IMR-90 (cell line): Measurements from ENCODE around the gene AXL. TPM values are rescaled to one million over a fixed set of nuclear protein-coding genes. Genes with fewer than 3 reads are reported as not detected.
A peak's percentile ranks its signal among the peaks of the same experiment; 100 is the strongest.

Source experiments
- ATAC-seq: fragments of 200-7000 bp; cut with Tn5 transposase; 2 replicates; pipeline ENCODE4 v1.9.1; 2020; ENCODE audit warnings: low read depth, mild to moderate bottlenecking, moderate library complexity
- BruUV-seq: library from RNA; stranded (reverse); fragments of 400-500 nt; replicated peaks from 2 replicates; lab custom pipeline; 2021; lab: Mats Ljungman, UMichigan
- CTCF ChIA-PET: fragments of 300-600 bp; formaldehyde crosslinking; extraction: SDS; loops from one replicate; lab custom pipeline; 2021; ENCODE audit warnings: antibody characterized with exemption; lab: Yijun Ruan, JAX
- POLR2A ChIA-PET: fragments of 300-600 bp; sonication (Branson Sonifier 250); formaldehyde crosslinking; loops from one replicate; lab custom pipeline; 2022; ENCODE audit warnings: antibody characterized with exemption; ENCODE audit not compliant: unreplicated experiment; lab: Charles Lee
- DNase-seq: peaks from one replicate; pipeline ENCODE4 v3.0.0; 2013
- H2AFZ ChIP-seq: replicated peaks from 2 replicates; pipeline ENCODE3; 2013; ENCODE audit warnings: low read length, mild to moderate bottlenecking; ENCODE audit not compliant: poor library complexity
- H2AK5ac ChIP-seq: 2 replicates; pipeline ENCODE4 v1.6.1; 2013; ENCODE audit warnings: low read depth, low read length, inconsistent platforms
- H2AK9ac ChIP-seq: replicated peaks from 2 replicates; pipeline ENCODE3; 2013; ENCODE audit warnings: mild to moderate bottlenecking, low read depth, low read length, moderate library complexity; ENCODE audit not compliant: poor library complexity
- H2BK120ac ChIP-seq: 2 replicates; pipeline ENCODE4 v1.6.1; 2013; ENCODE audit warnings: low read depth, low read length, inconsistent platforms
- H2BK15ac ChIP-seq: 3 replicates; pipeline ENCODE4 v1.6.1; 2013; ENCODE audit warnings: low read depth, low read length, inconsistent platforms
- H2BK20ac ChIP-seq: 2 replicates; pipeline ENCODE4 v1.6.1; 2013; ENCODE audit warnings: low read depth, mild to moderate bottlenecking, inconsistent platforms, low read length, moderate library complexity
- H2BK5ac ChIP-seq: 2 replicates; pipeline ENCODE4 v1.6.1; 2013; ENCODE audit warnings: mild to moderate bottlenecking, low read depth, low read length, inconsistent platforms; ENCODE audit not compliant: poor library complexity, severe bottlenecking
- H3K14ac ChIP-seq: replicated peaks from 2 replicates; pipeline ENCODE4 v1.6.1; 2013; ENCODE audit warnings: low read depth, low read length, inconsistent platforms
- H3K18ac ChIP-seq: 2 replicates; pipeline ENCODE4 v1.6.1; 2013; ENCODE audit warnings: low read depth, low read length, control low read depth
- H3K23ac ChIP-seq: 2 replicates; pipeline ENCODE4 v1.6.1; 2013; ENCODE audit warnings: low read depth, low read length, inconsistent platforms
- H3K27ac ChIP-seq: 2 replicates; pipeline ENCODE4 v1.5.1; 2013; ENCODE audit warnings: mild to moderate bottlenecking, control low read depth, low read length; ENCODE audit not compliant: insufficient read depth
- H3K27me3 ChIP-seq: 2 replicates; pipeline ENCODE4 v1.6.1; 2013; ENCODE audit warnings: low read length; ENCODE audit not compliant: control insufficient read depth, insufficient read depth
- H3K36me3 ChIP-seq: 2 replicates; pipeline ENCODE4 v1.6.1; 2013; ENCODE audit warnings: low read length, mixed read lengths; ENCODE audit not compliant: control insufficient read depth, insufficient read depth
- H3K4ac ChIP-seq: 2 replicates; pipeline ENCODE4 v1.6.1; 2013; ENCODE audit warnings: low read depth, low read length, inconsistent platforms
- H3K4me1 ChIP-seq: 2 replicates; pipeline ENCODE4 v1.6.1; 2013; ENCODE audit warnings: low read length, mixed read lengths; ENCODE audit not compliant: control insufficient read depth, insufficient read depth
- H3K4me2 ChIP-seq: 2 replicates; pipeline ENCODE4 v1.6.1; 2013; ENCODE audit warnings: low read depth, mild to moderate bottlenecking, control low read depth, low read length, moderate library complexity
- H3K4me3 ChIP-seq: 2 replicates; pipeline ENCODE4 v1.5.1; 2013; ENCODE audit warnings: low read depth, mild to moderate bottlenecking, control low read depth, low read length, moderate library complexity; ENCODE audit not compliant: insufficient read depth
- H3K56ac ChIP-seq: 2 replicates; pipeline ENCODE4 v1.6.1; 2013; ENCODE audit warnings: low read length, inconsistent platforms; ENCODE audit not compliant: insufficient read depth; ENCODE audit errors: extremely low read depth
- H3K79me1 ChIP-seq, 2 experiments: 2 replicates each; pipeline ENCODE4 v1.6.1; 2013; ENCODE audit warnings: low read length in 2 of 2, inconsistent platforms in 1 of 2, low read depth in 1 of 2
- H3K9ac ChIP-seq: 2 replicates; pipeline ENCODE4 v1.6.1; 2013; ENCODE audit warnings: low read depth, low read length, control low read depth
- H3K9me1 ChIP-seq: 2 replicates; pipeline ENCODE4 v1.6.1; 2013; ENCODE audit warnings: low read length, inconsistent platforms; ENCODE audit not compliant: insufficient read depth
- H3K9me3 ChIP-seq: 2 replicates; pipeline ENCODE4 v1.6.1; 2013; ENCODE audit warnings: low read length; ENCODE audit not compliant: control insufficient read depth, insufficient read depth
- H4K20me1 ChIP-seq: 2 replicates; pipeline ENCODE4 v1.6.1; 2013; ENCODE audit warnings: low read length, inconsistent platforms; ENCODE audit not compliant: insufficient read depth
- H4K5ac ChIP-seq: 2 replicates; pipeline ENCODE4 v1.6.1; 2013; ENCODE audit warnings: mild to moderate bottlenecking, low read depth, low read length, control low read depth
- H4K8ac ChIP-seq, 2 experiments: 2 replicates each; pipeline ENCODE4 v1.6.1; 2013; ENCODE audit warnings: low read depth in 2 of 2, low read length in 2 of 2, control low read depth in 1 of 2, inconsistent platforms in 1 of 2
- H4K91ac ChIP-seq: 2 replicates; pipeline ENCODE4 v1.6.1; 2013; ENCODE audit warnings: low read depth, low read length, inconsistent platforms; ENCODE audit not compliant: insufficient read depth
- CEBPB ChIP-seq: IDR thresholded peaks from 2 replicates; pipeline ENCODE4 v1.6.1; 2012; ENCODE audit warnings: low read depth, low read length, improper control_type of control experiment
- NFE2L2 ChIP-seq: fragments of 150-350 bp; IDR thresholded peaks from 2 replicates; pipeline ENCODE4 v1.6.1; 2016; ENCODE audit warnings: low read depth, mild to moderate bottlenecking, low read length
- POLR2A ChIP-seq: IDR thresholded peaks from 2 replicates; pipeline ENCODE4 v1.6.1; 2012; ENCODE audit warnings: mild to moderate bottlenecking, low read depth, low read length
- WGBS, 2 experiments: methylation state at CpG; one replicate each; pipeline versions ENCODE4 v1.1.5 to v1.1.7; 2013; ENCODE audit warnings: missing lambda C conversion rate in 2 of 2; ENCODE audit not compliant: insufficient read length in 1 of 2; ENCODE audit errors: extremely low coverage in 2 of 2; 5-methylcytosine and 5-hydroxymethylcytosine counted together
- dilution Hi-C: fragments of 300-500 bp; cut with HindIII; formaldehyde crosslinking; loops from one replicate; pipeline ENCODE4 v1.14.3; 2018; ENCODE audit warnings: low sequenced_read_pairs; ENCODE audit not compliant: unreplicated experiment
- in situ Hi-C: fragments of 300-500 bp; cut with MboI; formaldehyde crosslinking; loops from 3 replicates; pipeline ENCODE4 v1.14.3; 2019; ENCODE audit warnings: low sequenced_read_pairs, inconsistent platforms, mixed read lengths
- intact Hi-C: fragments of 100-400 bp; cut with micrococcal nuclease; formaldehyde crosslinking; loops from 2 replicates; pipeline ENCODE4 v1.10.0; 2022
- polyA plus RNA-seq, 3 experiments: library from polyadenylated mRNA; depleted of rRNA; stranded (reverse); fragments of >200 nt; gene quantifications; 2 replicates each; pipeline ENCODE4 v1.2.3, GENCODE V29; 2012; ENCODE audit warnings: low replicate concordance in 1 of 3
- total RNA-seq: library from RNA; depleted of rRNA; stranded (reverse); fragments of >200 nt; gene quantifications from 2 replicates; pipeline ENCODE4 v1.2.3, GENCODE V29; 2012

Gene AXL
- total and polyA plus RNA-seq, 2 of the 4 experiments (the other 2 are of a cell fraction): 212 to 466 TPM

DNA sequence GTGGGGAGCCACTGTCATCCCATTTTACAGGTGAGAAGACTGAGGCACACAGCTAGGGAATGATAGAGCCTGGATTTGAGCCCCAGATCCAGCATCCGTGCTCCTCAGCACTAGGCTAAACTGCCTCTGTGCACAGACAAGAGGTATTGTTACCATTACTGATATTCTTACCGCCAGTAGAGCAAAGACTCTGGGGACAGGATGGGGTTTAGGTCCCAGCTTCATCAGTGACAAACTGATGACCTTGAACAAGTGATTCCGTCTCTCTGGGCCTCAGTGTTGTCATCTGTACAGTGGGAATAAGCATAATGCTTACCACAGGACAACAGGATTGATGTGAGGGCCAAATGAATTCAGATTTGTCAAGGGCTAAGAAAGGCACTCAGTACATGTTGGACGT lies 16.5 kb downstream of the AXL start:
- Histone ChIP-seq H3K4me2 (no peak overlapping the region), H2AK5ac (no peak overlapping the region), H2BK15ac (no peak overlapping the region), H3K4me1 (no peaks in the 10 kb centered on the region), H3K18ac (no peak overlapping the region), H3K9me1 (peaks cover 16% of the 10 kb centered on the region), H2BK20ac (no peak overlapping the region), H3K9me3 (no peaks in the 10 kb centered on the region), H3K27ac (no peak overlapping the region), H2BK120ac (no peak overlapping the region), H2AFZ (no peak overlapping the region), H4K91ac (no peak overlapping the region), H4K20me1 (peaks cover 36% of the 10 kb centered on the region), H4K5ac (no peak overlapping the region), H3K27me3 (no peaks in the 10 kb centered on the region), H3K79me1 (peaks cover 71 to 84% of the 10 kb centered on the region in 2 experiments), H3K56ac (no peak overlapping the region), H2BK5ac (no peak overlapping the region), H3K4me3 (no peak overlapping the region), H4K8ac (0 out of 4 replicates have a peak overlapping the region, but pooled peaks of 1 of the 2 experiments have one; percentile 50), H2AK9ac (peak overlapping the region; percentile 23), H3K14ac (no peak overlapping the region), H3K4ac (no peak overlapping the region), H3K23ac (no peak overlapping the region), H3K9ac (no peak overlapping the region), H3K36me3 (peaks cover 76% of the 10 kb centered on the region)
- CTCF ChIA-PET: no interaction called here
- WGBS, 2 experiments: 100% methylated on average over 2 of the region's 4 CpGs; no CpG with 5 or more reads in 1 of the 2 experiments
- no TSS peak for BruUV-seq
- intact Hi-C loops: no loop called here
- ATAC-seq (no peak), DNase-seq (no peak)
- dilution Hi-C loops: no loop called here
- in situ Hi-C loops: no loop called here
- POLR2A ChIA-PET: no interaction called here
- 0 out of 2 replicates have a peak, but pooled peaks have one; percentile 11 for TF ChIP-seq POLR2A
- TF ChIP-seq CEBPB: no peak
- no peak for TF ChIP-seq NFE2L2
